Endothelial cell of umbilical vein (primary cell): Measurements from ENCODE around the gene PRDM11.

ENCODE experiments used
- FOS ChIP-seq: IDR thresholded peaks from 2 replicates; pipeline ENCODE4 v1.6.1; 2011; ENCODE audit warnings: mild to moderate bottlenecking, low read length, moderate library complexity, borderline replicate concordance; ENCODE audit not compliant: insufficient read depth
- POLR2A ChIP-seq: IDR thresholded peaks from 2 replicates; pipeline ENCODE4 v1.6.1; 2012; ENCODE audit warnings: low read depth, mild to moderate bottlenecking, control low read depth, low read length
- POLR2AphosphoS5 ChIP-seq: IDR thresholded peaks from 2 replicates; pipeline ENCODE4 v1.6.1; 2012; ENCODE audit warnings: low read depth, mild to moderate bottlenecking, control low read depth, low read length, moderate library complexity; ENCODE audit not compliant: insufficient read depth
- TF ChIP-seq, protein P1 (sequence below): IDR thresholded peaks from 2 replicates; pipeline ENCODE4 v1.6.1; 2011; ENCODE audit not compliant: insufficient read depth, insufficient read length
- TF ChIP-seq, protein P2 (sequence below), 2 donors: IDR thresholded peaks; 1 replicate in 1 of 2; 2 replicates in 1 of 2; pipeline ENCODE4 v1.5.1; 2011; ENCODE audit warnings: low read length in 2 of 2, mild to moderate bottlenecking in 2 of 2, moderate library complexity in 2 of 2, control low read depth in 1 of 2, inconsistent platforms in 1 of 2, low read depth in 1 of 2; ENCODE audit not compliant: insufficient read depth in 1 of 2; ENCODE audit errors: extremely low read depth in 1 of 2

DNA sequence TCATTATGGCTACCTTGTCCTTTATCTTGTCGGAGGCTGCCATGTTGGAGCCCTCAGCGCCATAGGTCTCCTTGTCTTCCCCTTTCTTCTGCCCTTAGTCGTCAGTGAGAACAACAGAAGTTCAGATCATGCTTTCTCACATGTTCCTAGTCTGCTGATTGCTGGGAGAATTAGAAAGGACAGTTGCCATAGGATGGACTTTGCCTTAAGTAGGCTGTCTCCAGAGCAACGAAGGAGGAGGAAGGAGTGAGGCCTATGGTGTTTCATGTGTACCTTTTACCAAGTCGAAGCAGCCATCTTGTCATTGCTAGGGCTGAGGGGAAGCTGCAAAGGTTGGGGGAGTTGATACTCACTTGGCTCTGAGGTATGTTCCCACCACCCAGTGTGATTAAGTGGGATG, 77.1 kb downstream of the PRDM11 start:
- TF ChIP-seq POLR2AphosphoS5 (no peak), FOS (no peak), POLR2A (no peak)
- TF ChIP-seq, protein P1, sequence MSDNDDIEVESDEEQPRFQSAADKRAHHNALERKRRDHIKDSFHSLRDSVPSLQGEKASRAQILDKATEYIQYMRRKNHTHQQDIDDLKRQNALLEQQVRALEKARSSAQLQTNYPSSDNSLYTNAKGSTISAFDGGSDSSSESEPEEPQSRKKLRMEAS: no peak
- TF ChIP-seq, protein P2, sequence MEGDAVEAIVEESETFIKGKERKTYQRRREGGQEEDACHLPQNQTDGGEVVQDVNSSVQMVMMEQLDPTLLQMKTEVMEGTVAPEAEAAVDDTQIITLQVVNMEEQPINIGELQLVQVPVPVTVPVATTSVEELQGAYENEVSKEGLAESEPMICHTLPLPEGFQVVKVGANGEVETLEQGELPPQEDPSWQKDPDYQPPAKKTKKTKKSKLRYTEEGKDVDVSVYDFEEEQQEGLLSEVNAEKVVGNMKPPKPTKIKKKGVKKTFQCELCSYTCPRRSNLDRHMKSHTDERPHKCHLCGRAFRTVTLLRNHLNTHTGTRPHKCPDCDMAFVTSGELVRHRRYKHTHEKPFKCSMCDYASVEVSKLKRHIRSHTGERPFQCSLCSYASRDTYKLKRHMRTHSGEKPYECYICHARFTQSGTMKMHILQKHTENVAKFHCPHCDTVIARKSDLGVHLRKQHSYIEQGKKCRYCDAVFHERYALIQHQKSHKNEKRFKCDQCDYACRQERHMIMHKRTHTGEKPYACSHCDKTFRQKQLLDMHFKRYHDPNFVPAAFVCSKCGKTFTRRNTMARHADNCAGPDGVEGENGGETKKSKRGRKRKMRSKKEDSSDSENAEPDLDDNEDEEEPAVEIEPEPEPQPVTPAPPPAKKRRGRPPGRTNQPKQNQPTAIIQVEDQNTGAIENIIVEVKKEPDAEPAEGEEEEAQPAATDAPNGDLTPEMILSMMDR (IDR thresholded peaks at IDR 0.05; ENCODE audit: extremely low read depth in 1 of 2, insufficient read depth in 1 of 2, low read depth in 1 of 2, low read length in 2 of 2): no peak
